Measurements from ENCODE around the gene GRM8.

The GRM8 gene

DNA sequence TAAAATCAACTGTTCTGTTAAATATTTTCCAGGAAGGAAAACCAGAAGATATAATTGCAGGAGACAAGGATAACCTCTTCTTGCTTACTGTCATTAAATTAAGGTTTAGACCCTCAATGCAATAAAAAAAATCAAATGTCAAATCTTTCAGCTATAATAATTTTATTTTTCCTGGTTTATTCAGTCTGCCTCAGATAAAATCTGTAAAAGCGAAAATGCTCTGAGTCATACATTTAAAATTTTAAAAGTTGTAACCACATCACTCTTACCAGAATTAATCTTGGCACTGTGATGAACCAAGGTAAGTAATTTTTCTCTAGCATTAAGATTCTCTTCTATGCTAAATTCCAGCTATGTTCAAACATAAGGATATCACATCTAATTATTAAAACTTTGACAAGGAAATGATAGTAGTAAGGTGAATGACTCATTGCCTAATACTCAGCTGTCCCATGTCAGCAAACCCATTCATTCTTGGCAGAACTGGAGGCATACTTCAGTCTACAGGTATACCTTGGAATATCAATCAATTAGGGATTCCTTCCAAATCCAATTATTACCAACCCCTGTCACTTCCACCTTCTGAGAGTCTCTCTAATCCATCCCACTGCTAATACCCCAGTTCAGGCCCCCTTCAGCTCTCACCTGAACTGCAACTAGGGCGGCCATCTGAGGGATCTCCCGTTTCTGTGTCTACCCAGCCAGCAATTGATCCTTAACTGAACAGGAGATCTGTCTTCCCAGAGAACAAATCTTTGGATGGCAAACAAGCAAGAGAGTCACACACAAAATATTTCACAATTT, 434.1 kb downstream of the GRM8 start:
- DNase-seq (ENCODE audit: low read depth, low spot score), result no peak

DNA sequence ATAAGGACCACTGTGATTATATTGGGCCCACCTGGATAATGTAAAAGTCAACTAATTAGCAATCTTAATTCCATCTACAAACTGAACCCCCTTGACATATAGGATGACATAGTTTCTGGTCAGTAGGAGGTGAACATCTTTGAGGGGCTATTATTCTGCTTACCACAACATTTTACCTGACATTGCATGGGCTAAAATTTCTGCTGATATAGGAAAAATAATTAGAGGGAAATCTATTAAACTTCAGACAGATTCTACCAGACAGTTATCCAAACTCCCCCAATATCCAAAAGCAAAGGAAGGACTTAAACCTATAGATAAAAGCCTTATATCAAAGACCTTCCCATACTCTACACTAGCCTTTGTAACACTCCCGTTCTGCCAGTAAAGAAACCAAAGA, 443.6 kb downstream of the GRM8 start:
- DNase-seq (ENCODE audit: low read depth, low spot score), result no peak

DNA sequence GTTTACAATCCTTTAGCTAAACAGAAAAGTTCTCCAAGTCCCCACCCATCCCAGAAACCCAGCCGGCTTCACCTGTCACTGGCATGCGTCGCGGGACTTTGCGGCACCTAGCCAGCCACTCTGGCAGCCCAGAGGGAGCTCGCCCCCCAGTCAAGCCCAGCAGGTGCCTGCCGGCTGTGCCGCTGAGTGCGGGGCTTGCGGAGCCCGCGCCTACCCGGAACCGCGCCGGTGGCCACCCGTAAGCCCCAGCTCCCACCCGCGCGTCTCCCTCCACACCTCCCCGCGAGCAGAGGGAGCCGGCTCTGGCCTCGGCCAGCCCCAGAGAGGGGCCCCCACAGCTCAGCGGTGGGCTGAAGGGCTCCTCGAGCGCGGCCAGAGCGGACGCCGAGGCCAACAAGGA, 446.1 kb downstream of the GRM8 start:
- no peak for DNase-seq (ENCODE audit: low read depth, low spot score)

DNA sequence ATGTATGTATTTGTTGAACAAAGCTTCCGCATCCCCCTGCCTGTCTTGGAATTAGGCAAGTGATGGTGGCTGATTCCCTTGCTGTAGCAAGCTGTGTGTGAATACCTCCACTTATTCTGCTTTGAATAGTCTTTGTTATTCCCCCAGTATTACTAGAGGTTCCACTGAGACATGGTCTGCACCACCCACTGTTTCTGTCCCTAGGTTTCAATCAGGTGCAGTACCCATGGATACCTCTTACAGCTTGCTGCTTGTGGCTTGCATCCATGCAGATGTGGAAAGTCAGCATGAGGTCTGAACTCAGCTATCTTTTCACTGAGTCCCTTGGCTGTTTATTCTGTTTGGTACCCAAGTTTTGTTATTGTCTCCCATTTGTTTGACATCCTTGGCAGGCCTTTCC, 447.4 kb downstream of the GRM8 start:
- no peak for DNase-seq (ENCODE audit: low read depth, low spot score)

DNA sequence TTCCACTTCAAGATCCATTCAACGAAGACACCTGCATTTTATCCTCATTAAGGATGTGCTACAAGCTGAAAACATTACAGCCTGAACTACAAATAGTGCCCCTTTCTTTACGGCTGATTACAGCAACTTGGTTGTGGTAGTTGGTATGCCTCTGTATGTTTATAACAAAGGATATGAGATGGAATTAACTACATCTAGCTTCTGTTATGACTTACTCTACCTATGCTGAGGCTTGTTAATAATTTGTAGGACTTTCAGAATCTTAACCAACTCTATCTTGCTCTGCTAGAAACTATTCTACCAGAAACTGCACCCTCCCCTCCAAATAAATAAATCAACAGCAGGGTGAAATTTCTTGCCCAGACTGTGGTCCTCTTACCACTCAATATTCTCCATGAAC, 448.1 kb downstream of the GRM8 start:
- no peak for DNase-seq (ENCODE audit: low read depth, low spot score)

DNA sequence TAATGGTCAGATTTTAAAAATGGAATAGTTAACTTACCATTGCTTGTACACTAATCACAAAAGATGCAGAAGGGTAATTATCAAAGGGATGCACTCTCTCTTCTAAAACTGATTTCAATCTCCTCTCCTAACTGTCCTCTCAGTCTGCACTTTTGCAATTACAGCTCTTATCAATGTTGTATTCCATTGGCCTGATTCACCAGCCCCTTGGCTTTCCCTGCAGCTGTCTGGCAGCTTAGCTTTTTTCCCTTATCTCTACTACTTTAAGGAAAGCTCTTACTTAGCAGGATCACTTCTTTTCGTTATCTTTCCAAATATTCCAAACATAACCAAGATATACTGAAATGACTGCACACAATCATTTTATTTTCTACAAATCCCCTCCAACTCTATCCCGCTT, 448.8 kb downstream of the GRM8 start:
- peak; percentile 9 for DNase-seq (ENCODE audit: low read depth, low spot score)

DNA sequence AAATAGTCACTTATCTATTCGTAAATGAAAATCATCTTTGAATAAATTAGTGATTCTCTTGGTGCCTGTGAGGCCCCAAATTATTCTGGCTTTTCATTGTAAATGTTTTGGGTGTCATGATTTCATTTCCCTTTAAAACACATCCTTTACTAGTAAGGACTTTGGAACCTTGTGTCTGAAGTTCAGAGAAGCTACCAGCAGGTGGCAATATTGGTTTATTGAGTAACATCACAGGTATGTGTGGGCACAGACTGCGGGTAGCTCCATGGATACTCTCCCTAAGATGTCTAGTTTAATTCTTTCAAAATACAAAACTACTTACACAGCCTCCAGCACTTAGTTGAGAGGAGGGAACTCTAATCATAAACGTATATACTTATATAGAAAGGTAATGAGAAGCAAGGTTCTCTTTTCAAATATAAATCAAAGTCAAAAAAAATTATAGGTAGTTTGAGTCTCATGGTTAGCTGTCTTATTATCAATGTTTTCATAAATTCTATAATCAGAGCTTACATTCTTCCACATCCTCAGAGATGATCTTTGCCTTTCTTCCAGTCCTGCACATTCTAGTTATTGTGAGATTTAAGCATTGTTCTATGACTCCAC, 449.6 kb downstream of the GRM8 start:
- DNase-seq (ENCODE audit: low read depth, low spot score), result peak; percentile 85

DNA sequence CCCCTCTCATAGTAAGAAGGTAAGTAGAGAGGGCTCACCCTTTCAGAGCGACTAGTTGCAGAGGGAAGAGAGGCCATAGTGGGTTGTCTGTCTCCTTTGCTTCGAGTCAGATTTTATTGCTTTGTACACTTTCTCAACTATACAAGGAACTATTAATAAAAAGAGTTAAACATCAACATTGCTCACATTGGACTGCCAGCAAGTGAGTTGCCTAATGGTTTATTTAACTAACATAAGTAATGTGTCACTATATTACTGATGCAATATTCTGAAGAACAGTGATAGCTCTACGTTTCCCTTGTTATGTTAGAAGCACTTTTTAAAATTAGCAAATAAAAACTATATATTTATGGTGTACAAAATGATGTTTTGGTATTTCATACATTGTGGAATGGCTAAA, 451.0 kb downstream of the GRM8 start:
- DNase-seq (ENCODE audit: low read depth, low spot score), result no peak

DNA sequence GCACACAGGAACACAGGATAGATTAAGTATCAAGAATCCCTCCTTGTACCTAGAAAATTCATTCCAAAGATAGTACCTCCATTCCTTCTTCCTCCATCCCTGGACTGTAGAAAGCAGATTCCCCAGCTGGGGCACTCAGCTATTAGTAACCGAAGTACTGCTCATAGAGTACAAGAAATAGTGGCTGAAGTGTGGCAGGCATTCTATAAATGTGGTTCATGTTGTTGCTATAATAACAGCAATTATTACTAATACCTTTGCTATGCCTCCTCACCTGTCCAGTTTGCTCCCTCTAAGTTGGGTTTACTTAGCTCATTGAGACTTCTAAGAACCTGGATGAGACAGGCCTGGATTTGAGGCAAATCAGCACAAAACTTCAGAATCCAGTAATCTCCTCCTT, 453.2 kb downstream of the GRM8 start:
- no peak for DNase-seq (ENCODE audit: low read depth, low spot score)

DNA sequence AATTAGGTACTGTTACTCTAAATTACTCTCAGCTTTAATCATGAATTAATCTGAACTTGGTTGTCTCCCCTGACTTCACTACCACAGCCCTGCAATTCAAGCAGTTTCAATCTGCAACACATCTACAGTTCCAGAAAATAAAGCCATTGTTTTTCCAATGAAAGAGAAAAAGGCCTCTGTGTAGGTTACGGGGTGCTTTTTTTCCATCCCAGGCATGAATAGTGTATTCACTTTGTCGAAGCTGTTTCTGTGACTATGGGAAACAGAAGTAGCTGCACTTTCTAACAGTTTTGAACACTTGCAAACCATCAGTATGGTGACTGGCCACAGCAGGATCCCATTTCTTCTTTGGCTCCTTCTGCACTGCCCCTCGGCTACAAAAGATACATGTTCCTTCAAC, 460.2 kb downstream of the GRM8 start:
- DNase-seq (ENCODE audit: low read depth, low spot score), result no peak

DNA sequence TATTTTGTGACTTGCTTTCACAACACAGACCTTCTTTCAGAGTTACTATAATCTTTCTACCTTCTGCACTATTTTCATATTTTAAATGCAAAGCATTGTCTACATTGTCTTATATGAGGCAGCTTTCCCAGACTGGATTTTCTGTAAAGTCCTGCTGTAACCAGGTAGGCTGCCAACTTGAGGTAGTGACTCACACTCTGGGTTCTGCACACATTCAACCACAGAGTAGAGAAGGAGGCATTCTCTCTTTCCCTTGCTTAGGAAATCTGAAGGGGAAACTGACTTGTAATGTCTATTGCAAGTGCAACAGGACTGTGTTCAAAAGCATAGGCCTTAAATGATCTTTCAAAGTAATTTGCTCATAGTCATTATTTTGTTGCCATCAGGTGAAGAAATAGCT, 461.4 kb downstream of the GRM8 start:
- peak; percentile 89 for DNase-seq (ENCODE audit: low read depth, low spot score)

DNA sequence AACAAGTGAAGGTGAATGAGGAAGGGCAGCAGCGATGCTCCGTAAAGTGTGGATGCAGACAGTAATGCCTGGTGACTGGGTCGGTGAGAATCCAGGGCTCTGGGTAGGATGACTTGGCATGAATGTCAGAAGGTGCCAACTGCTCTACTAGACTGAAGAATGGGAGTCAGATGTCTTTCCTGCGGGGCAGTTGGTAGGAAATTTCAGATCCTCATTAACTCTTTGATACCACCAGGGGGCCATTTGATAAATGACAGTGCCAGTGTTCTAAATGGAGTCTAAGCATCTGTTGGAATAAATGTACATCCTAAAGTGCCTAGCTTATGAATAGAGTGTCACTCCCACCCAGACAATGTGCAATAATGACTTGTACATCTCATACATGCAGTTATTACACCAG, 462.0 kb downstream of the GRM8 start:
- DNase-seq (ENCODE audit: low read depth, low spot score), result no peak

DNA sequence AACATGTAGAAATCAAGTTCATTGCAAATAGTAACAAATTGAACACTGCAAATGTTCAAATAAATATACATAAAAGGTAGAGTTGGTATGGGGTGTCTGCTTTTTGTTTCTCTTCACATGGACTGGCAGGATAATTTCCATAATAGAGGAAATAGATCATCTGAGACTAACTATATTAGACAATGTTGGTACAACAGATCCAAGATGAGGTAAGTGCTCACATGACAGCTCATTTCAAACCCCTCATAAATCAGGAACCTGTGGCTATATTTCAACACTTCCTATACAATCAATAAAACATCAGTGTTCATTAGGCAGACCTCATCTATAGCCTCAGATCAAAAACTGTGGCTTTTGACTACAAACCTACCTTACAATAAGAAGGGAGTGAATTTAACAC, 469.1 kb downstream of the GRM8 start:
- DNase-seq (ENCODE audit: low read depth, low spot score), result no peak

DNA sequence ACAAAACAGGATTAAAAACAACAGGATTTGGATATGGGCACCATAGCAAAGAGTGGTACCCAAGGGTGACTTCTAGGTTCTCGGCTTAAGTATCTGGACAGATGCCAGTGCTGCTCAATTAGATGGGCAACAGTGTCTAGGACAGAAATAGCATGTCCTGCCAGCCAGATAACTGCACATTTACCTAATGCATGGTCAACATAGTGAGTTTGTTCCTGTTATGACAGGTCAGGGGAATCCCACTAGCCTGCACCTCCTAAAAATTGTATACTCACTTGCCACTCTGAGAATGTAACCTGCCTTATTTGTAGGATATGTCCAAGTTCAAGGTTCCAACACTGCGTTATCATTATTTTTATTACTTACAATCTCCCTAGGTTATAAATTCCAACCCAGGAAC, 471.7 kb downstream of the GRM8 start:
- DNase-seq (ENCODE audit: low read depth, low spot score), result no peak

DNA sequence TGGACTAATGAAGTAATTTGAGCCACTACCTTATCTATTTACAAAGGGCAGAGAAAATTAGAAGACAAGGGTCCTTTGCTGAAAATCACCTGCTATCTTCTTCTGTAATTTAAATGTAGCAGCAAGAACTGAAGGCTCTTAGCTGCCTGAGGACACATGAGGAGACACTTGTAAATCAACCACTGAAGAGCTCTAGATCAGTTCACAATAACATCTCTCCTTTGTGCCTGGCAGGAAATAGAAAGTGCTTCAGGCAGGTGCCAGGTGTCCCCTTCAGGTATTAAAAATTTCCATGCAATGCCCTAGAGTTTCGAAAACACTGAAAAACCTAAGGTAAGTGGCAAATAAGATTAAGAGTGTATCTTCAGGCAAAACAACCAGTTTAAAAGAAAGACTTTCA, 474.6 kb downstream of the GRM8 start:
- DNase-seq (ENCODE audit: low read depth, low spot score), result no peak

DNA sequence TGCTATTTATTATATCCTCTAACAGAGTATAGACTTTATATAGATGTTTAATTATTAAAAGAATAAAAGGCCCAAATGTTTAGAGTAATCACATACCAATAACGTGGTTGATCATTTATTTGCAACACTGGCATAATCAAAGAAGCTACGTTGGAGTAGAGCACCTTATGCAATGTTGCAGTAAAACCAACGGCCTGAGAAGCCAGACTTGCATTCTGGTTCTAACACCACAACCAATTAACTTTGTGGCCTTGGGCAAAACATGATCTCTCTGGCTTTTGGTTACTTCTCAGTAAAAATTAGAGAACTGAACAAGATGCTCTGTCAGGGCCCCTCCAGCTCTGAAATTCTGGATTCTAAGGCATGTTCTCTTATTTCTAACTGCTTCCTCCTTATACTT, 476.2 kb downstream of the GRM8 start:
- DNase-seq (ENCODE audit: low read depth, low spot score), result no peak

DNA sequence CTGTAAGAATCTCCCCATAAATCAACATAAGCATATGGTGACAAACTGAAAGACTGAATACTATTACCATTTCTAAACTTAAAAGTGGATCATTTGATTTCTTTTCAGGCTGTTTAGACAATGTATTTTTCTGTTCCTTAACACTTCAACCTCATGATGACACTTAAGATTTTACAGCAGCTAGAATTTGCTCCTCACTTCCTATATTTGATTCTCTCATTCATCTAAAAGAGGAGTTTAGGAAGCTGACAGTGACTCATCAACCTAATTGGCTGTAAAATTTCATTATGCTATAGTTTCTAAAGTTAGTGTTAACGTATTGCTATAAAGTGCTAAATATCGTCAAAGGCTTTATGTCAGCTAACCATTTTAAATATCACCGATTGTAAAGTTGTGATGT, 478.7 kb downstream of the GRM8 start:
- DNase-seq (ENCODE audit: low read depth, low spot score), result no peak

DNA sequence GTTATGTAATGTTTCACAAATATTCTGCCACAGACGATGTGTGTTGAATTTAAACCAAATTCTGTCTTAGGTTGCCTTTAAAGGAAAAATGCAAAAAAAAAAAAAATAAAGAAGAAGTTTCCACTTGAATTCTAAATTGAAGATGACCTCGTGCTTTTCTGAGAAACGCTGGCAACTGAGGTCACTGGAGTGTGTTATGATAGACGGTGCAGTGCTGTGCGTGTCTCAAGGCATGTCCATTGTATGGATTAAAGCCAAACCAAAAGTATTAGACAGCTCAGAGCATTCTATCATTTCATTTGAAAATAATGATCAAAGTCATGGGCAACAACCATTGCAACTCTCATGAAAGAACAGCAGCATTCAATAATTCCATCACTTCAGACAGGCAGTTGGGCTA, 483.9 kb downstream of the GRM8 start:
- DNase-seq (ENCODE audit: low read depth, low spot score), result peak; percentile 7

DNA sequence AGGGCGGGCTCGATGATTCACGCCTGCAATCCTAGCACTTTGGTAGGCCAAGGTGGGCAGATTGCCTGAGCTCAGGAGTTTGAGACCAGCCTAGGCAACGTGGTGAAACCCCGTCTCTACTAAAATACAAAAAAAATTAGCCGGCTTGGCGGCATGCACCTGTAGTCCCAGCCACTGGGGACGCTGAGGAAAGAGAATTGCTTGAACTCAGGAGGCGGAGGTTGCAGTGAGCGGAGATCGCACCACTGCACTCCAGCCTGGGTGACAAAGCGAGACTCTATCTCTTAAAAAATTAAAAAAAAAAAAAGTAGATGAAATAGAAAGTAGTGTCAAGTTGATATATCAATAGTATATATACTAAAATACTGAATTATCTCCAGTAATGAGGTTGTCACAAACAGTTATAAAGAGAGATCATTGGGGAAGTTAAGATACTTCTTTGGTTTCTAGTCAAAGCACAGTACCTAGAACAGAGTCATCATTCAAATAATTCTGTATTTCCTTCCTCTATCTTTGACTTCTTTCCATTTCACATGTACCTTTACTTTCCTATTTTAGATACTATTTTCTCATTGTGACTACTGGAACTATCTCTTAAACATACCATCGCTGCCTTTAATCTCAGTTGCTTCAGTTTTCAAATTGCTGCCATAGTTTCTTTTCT, 491.7 kb downstream of the GRM8 start:
- no peak for DNase-seq (ENCODE audit: low read depth, low spot score)

DNA sequence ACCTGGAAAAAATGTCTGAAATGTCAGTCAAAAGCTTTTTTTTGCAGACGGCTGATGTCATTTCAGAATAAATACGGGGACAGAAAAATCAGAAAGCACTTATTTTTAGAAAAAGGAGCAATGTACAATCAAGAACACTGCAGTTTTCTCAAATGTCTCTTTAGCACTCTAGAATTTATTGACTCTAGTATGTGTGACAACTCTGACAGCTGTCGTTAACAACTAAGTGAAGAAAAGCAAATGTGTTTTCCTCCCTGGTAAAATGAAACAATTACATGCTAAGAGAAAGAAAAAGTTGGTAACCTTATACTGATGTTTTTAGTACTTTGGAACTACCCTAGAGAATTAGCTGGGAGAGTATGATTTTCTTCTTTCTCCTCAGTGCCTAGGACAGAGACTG, 497.4 kb downstream of the GRM8 start:
- DNase-seq (ENCODE audit: low read depth, low spot score), result no peak

DNA sequence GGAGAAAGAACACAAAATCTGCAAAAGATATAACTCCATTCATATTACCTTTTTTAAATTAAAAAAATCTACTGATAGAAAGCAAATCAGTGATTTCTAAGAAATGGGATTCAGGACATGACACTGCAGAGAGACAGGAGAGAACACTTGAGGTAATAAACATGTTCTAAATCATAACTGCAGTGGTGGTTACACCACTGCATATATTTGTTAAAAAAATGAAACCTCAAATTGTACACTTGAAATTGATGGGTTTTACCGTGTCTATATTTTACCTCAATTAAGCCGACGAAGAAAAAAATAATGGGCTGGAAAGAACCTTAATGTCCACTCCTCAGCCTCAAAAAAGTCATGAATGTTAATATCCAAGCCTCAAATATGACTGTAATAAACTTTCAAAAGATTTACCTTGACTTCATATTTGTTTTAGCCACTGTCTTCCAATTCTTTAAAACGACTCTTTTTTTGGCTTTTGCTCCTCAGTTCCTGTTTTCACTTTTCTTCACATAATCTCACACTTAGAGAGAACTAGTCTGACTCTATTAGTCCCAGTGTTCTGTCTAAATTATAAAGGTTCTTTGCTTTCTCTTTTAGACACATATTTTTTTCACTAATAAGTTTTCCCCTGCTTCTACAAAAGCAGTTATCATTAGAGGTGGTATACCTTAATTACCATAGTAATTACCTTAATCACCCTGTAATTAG, 502.4 kb downstream of the GRM8 start:
- no peak for DNase-seq (ENCODE audit: low read depth, low spot score)

DNA sequence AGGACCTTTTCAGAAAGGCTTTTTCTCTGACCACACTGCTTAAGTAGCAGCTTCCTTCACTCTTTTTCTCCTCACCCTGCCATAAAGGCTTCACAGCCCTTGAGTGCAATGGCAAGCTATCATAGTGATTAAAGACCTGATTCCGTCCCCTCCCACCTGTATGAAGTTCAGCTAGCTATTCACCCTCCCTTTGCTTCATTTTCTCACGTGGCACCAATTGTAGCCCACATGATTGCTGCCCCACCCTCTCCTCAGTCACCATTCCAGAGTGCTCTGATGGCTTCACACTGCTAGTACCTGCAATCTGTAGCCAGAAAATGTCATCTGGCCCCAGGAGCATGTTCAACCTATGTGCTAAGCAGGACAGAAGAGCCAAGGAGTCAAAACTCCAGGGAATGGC, 523.8 kb downstream of the GRM8 start:
- DNase-seq (ENCODE audit: low read depth, low spot score), result no peak

Data from astrocyte of the hippocampus (primary cell).